Esophagus muscularis mucosa (tissue), 4 donors: Measurements from ENCODE around the gene PITPNM3. TPM values are rescaled to one million over a fixed set of nuclear protein-coding genes. Genes with fewer than 3 reads are reported as not detected.

Experiments
- DNase-seq: peaks from one replicate; pipeline ENCODE4 v3.0.0-alpha.2; 2017; ENCODE audit errors: extremely low spot score
- H3K27ac ChIP-seq, 4 donors: fragments of 200-600 bp; sonication (generic); replicated peaks in 1 of 4; 1 replicate in 3 of 4; 2 replicates in 1 of 4; pipeline ENCODE4 v1.5.1; 2016 to 2019; ENCODE audit warnings: mild to moderate bottlenecking in 1 of 4
- H3K27me3 ChIP-seq, 4 donors: fragments of 200-600 bp; sonication (generic); one replicate each; pipeline versions ENCODE4 v1.5.1 to v1.6.0; 2016 to 2019
- H3K36me3 ChIP-seq, 4 donors: fragments of 200-600 bp; sonication (generic); one replicate each; pipeline ENCODE4 v1.5.1; 2016 to 2019
- H3K4me1 ChIP-seq, 4 donors: fragments of 200-600 bp; sonication (generic); one replicate each; pipeline ENCODE4 v1.5.1; 2016 to 2019
- H3K4me3 ChIP-seq, 4 donors: fragments of 200-600 bp; sonication (generic); 1 replicate in 2 of 4; 2 replicates in 2 of 4; pipeline ENCODE4 v1.5.1; 2016 to 2019; ENCODE audit warnings: mild to moderate bottlenecking in 4 of 4, moderate library complexity in 1 of 4
- H3K9me3 ChIP-seq, 4 donors: fragments of 200-600 bp; sonication (generic); 1 replicate in 3 of 4; 2 replicates in 1 of 4; pipeline ENCODE4 v1.5.1; 2016 to 2019
- EP300 ChIP-seq: sonication (generic); formaldehyde crosslinking; IDR thresholded peaks from one replicate; pipeline ENCODE4 v1.6.1; 2017; ENCODE audit warnings: antibody characterized with exemption
- POLR2A ChIP-seq: fragments of 450-650 bp; IDR thresholded peaks from one replicate; pipeline ENCODE4 v1.6.1; 2017; ENCODE audit warnings: antibody characterized with exemption, moderate library complexity, mild to moderate bottlenecking, low read depth
- POLR2AphosphoS5 ChIP-seq, 2 donors: sonication (generic); formaldehyde crosslinking; IDR thresholded peaks; one replicate each; pipeline ENCODE4 v1.6.1; 2017; ENCODE audit warnings: antibody characterized with exemption in 2 of 2
- WGBS: methylation state at CpG from one replicate; pipeline ENCODE4 v1.1.5; 2018; 5-methylcytosine and 5-hydroxymethylcytosine counted together
- intact Hi-C: fragments of 100-400 bp; cut with DNase I; formaldehyde crosslinking; loops from one replicate; pipeline ENCODE4 v1.15.1; 2023
- total RNA-seq, 4 donors: library from RNA; depleted of rRNA; stranded (reverse); fragments of >200 nt; gene quantifications; one replicate each; pipeline versions ENCODE4 v1.1.0 to v1.2.1, GENCODE V29; 2016
- TF ChIP-seq, protein P1 (sequence below), 3 experiments: fragments of 200-600 bp in 2 of 3; fragments of 450-650 bp in 1 of 3; sonication (generic) in 2 of 3; IDR thresholded peaks; one replicate each; pipeline ENCODE4 v1.5.1; 2017 to 2019; ENCODE audit warnings: antibody characterized with exemption in 3 of 3, mild to moderate bottlenecking in 2 of 3, moderate library complexity in 1 of 3

PITPNM3 gene
- total RNA-seq, 4 donors from 2014 or later = 46.5 to 93.2 (median 68.9) TPM

DNA sequence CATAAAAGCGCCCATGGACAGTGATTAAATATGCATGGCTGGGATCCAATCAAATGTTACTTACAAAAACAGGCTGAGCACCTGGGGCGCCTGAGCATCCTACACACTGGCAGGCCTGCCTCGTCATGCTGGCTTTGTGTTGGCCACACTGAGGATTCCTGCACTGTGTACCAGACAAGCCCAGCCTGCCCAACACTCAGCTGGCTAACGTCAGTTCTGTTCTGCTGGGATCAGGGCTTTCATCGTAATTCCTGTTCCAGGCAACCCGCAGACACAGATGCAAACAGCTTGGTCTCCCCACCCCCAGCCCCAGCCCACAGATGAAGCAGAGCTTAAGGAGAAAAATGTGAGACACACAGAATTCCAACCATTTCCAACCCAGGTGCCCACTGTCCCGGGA is 81.4 kb downstream of the PITPNM3 start:
- peak; percentile 8 to 33 for TF ChIP-seq POLR2AphosphoS5 (IDR thresholded peaks at IDR 0.05)
- no peak for TF ChIP-seq POLR2A
- H3K4me1 ChIP-seq = peaks cover 0 to 41% (median 29%) of the 10 kb centered on the region in 4 donors
- no peak overlapping the region for H3K4me3 ChIP-seq
- H3K9me3 ChIP-seq = no peaks in the 10 kb centered on the region
- peaks cover 0 to 59% (median 29%) of the 10 kb centered on the region in 4 donors for H3K36me3 ChIP-seq
- peak overlapping the region in 3 of 4 donors; percentile 5 to 65 (median 40) for H3K27ac ChIP-seq
- DNase-seq = no peak
- intact Hi-C loops = loop anchor here (5.0 kb wide), 2 partner anchors 82 to 167 kb away; partner anchors contain the start of genes KIAA0753, PITPNM3 and TXNDC17
- WGBS = 73% methylated on average over 7 of the region's 7 CpGs
- H3K27me3 ChIP-seq = no peaks in the 10 kb centered on the region

DNA sequence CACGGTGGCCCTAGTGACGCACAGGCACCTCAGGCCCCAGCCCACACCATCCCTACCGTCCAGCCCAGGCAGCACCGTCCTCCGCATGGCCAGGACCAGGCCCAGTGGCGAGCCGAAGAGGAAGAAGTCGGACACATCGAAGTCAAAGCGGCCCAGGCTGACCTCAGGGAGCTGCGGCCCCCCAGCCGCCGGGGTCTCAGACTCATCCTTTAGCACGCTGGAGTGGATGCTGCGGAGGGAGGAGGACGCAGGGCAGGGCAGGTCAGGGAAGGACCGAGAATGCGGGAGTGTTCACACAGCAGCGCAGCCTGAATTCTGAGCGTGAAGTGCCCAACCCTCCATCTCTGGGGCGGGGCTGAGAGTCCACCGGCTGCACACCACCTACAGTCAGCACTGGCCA is 82.0 kb downstream of the PITPNM3 start:
- DNase-seq = no peak
- H3K27me3 ChIP-seq = no peaks in the 10 kb centered on the region
- WGBS = 92% methylated on average over 22 of the region's 22 CpGs
- H3K27ac ChIP-seq = peak overlapping the region in 1 of 4 donors; percentile 65
- H3K9me3 ChIP-seq = no peaks in the 10 kb centered on the region
- no peak for TF ChIP-seq POLR2AphosphoS5 (IDR thresholded peaks at IDR 0.05)
- no peak for TF ChIP-seq POLR2A
- TF ChIP-seq, protein P1, sequence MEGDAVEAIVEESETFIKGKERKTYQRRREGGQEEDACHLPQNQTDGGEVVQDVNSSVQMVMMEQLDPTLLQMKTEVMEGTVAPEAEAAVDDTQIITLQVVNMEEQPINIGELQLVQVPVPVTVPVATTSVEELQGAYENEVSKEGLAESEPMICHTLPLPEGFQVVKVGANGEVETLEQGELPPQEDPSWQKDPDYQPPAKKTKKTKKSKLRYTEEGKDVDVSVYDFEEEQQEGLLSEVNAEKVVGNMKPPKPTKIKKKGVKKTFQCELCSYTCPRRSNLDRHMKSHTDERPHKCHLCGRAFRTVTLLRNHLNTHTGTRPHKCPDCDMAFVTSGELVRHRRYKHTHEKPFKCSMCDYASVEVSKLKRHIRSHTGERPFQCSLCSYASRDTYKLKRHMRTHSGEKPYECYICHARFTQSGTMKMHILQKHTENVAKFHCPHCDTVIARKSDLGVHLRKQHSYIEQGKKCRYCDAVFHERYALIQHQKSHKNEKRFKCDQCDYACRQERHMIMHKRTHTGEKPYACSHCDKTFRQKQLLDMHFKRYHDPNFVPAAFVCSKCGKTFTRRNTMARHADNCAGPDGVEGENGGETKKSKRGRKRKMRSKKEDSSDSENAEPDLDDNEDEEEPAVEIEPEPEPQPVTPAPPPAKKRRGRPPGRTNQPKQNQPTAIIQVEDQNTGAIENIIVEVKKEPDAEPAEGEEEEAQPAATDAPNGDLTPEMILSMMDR (IDR thresholded peaks at IDR 0.05) = no peak
- TF ChIP-seq EP300 = no peak
- intact Hi-C loops = loop anchor here (5.0 kb wide), 2 partner anchors 83 to 168 kb away; partner anchors contain the start of genes KIAA0753, PITPNM3 and TXNDC17
- H3K36me3 ChIP-seq = peaks cover 0 to 65% (median 32%) of the 10 kb centered on the region in 4 donors
- H3K4me3 ChIP-seq = no peak overlapping the region
- H3K4me1 ChIP-seq = peaks cover 0 to 40% (median 29%) of the 10 kb centered on the region in 4 donors

DNA sequence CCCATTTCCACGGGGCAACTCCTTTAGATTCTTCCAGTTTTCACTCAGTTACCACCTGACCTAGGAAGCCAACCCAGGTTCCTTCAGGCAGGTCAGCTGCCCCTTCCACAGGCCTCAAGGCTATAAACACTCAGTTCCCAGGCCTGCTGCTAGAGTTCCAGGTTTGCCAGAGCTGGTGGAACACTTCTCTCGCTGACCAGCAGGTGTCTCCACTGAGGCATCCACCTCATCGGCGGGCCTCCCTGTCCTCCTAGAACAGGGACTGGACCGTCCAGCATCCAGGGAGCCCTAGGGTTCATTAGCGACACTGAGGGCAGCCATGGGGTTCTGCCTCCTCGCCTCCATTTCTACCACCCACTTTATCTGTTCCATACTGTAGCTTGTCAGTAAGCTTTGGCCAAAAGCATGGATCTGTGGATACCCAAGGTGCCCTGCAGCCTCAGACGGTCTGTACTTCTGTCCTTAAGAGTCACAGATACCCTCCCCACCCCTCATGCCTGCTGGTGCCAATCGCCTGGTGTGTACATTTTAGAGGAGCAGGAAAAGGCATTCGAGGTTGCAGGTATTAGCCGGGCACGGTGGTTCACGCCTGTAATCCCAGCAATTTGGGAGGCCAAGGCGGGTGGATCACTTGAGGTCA is 83.1 kb downstream of the PITPNM3 start:
- 58% methylated on average over 11 of the region's 14 CpGs for WGBS
- TF ChIP-seq EP300 (no peak), POLR2AphosphoS5 (IDR thresholded peaks at IDR 0.05) (peak; percentile 45 to 68)
- TF ChIP-seq, protein P1 (IDR thresholded peaks at IDR 0.05) = peak; percentile 91 to 99 (median 95)
- DNase-seq = no peak
- intact Hi-C loops = loop anchor here (5.0 kb wide), 2 partner anchors 84 to 169 kb away; partner anchors contain the start of genes KIAA0753, PITPNM3 and TXNDC17
- no peaks in the 10 kb centered on the region for H3K27me3 ChIP-seq
- H3K27ac ChIP-seq = peak overlapping the region in 1 of 4 donors; percentile 24
- H3K4me3 ChIP-seq = no peak overlapping the region
- no peaks in the 10 kb centered on the region for H3K9me3 ChIP-seq
- H3K36me3 ChIP-seq = peaks cover 0 to 65% (median 35%) of the 10 kb centered on the region in 4 donors
- peaks cover 0 to 40% (median 29%) of the 10 kb centered on the region in 4 donors for H3K4me1 ChIP-seq

- no peaks in the 10 kb centered on the region for H3K27me3 ChIP-seq
- no peak for TF ChIP-seq POLR2AphosphoS5 (IDR thresholded peaks at IDR 0.05)
- TF ChIP-seq, protein P1 (IDR thresholded peaks at IDR 0.05) = no peak
- no peak for TF ChIP-seq POLR2A
- TF ChIP-seq EP300 = no peak
- H3K4me3 ChIP-seq = no peak overlapping the region
- 93% methylated on average over 3 of the region's 10 CpGs for WGBS
- no peaks in the 10 kb centered on the region for H3K9me3 ChIP-seq
- H3K4me1 ChIP-seq = peaks cover 0 to 40% (median 29%) of the 10 kb centered on the region in 4 donors
- DNase-seq = no peak
- peaks cover 0 to 65% (median 38%) of the 10 kb centered on the region in 4 donors for H3K36me3 ChIP-seq
- peak overlapping the region in 1 of 4 donors; percentile 8 for H3K27ac ChIP-seq
- intact Hi-C loops = loop anchor here (5.0 kb wide), 2 partner anchors 85 to 170 kb away; partner anchors contain the start of genes KIAA0753, PITPNM3 and TXNDC17
These were observed 83.8 kb downstream of the PITPNM3 start for GRCh38 chr17:6472517-6472916.
